Astrocyte of the cerebellum (primary cell): ENCODE measurements around the gene CD36.

Experiments
- DNase-seq: peaks from one replicate; pipeline ENCODE4 v3.0.0-alpha.2; 2011; ENCODE audit warnings: low read depth
- H3K4me3 ChIP-seq: 2 replicates; pipeline ENCODE4 v1.5.1; 2011; ENCODE audit warnings: mild to moderate bottlenecking, low read depth, low read length, moderate library complexity
- CTCF ChIP-seq: IDR thresholded peaks from 2 replicates; pipeline ENCODE4 v1.5.1; 2012; ENCODE audit warnings: low read length, low read depth, moderate library complexity, mild to moderate bottlenecking; ENCODE audit errors: missing control alignments
- in situ Hi-C: cut with HindIII; loops from 2 replicates; pipeline ENCODE4 v1.10.0; 2017; ENCODE audit warnings: low sequenced_read_pairs

Gene CD36

GRCh38 chr7:80632139-80632538, 6.3 kb upstream of the CD36 start:
- TF ChIP-seq CTCF: no peak
- no peak for DNase-seq
- H3K4me3 ChIP-seq: no peak overlapping the region
- in situ Hi-C loops: no loop called here

- no peak for DNase-seq
- H3K4me3 ChIP-seq: no peak overlapping the region
- in situ Hi-C loops: no loop called here
- TF ChIP-seq CTCF: no peak
These were observed 5.6 kb upstream of the CD36 start for GRCh38 chr7:80632819-80633218.

- no peak for TF ChIP-seq CTCF
These were observed 3.9 kb upstream of the CD36 start for GRCh38 chr7:80634505-80634904.

GRCh38 chr7:80635533-80635932, 2.9 kb upstream of the CD36 start:
- in situ Hi-C loops: no loop called here
- H3K4me3 ChIP-seq: no peak overlapping the region
- DNase-seq: no peak
- no peak for TF ChIP-seq CTCF

More at GRCh38 chr7:80634505-80634904, 3.9 kb upstream of the CD36 start:
- DNase-seq: no peak
- in situ Hi-C loops: no loop called here
- H3K4me3 ChIP-seq: no peak overlapping the region

GRCh38 chr7:80635998-80636397, 2.4 kb upstream of the CD36 start:
- DNase-seq: no peak
- H3K4me3 ChIP-seq: no peak overlapping the region
- in situ Hi-C loops: no loop called here
- TF ChIP-seq CTCF: no peak

- H3K4me3 ChIP-seq: no peak overlapping the region
- in situ Hi-C loops: no loop called here
- DNase-seq: no peak
- no peak for TF ChIP-seq CTCF
These were observed 1.7 kb upstream of the CD36 start for GRCh38 chr7:80636709-80637108.

GRCh38 chr7:80637454-80637853, 988 bp upstream of the CD36 start:
- DNase-seq: no peak
- no peak for TF ChIP-seq CTCF
- in situ Hi-C loops: no loop called here
- H3K4me3 ChIP-seq: no peak overlapping the region
